Testis (tissue), 2 donors: ENCODE measurements around the gene XXYLT1.

Experiments used
- POLR2A ChIP-seq: fragments of 450-650 bp; IDR thresholded peaks from one replicate; pipeline ENCODE4 v1.6.1; 2017; ENCODE audit warnings: antibody characterized with exemption, mild to moderate bottlenecking, moderate library complexity
- TF ChIP-seq, protein P1 (sequence below), 3 experiments: fragments of 450-650 bp in 2 of 3; fragments of 200-600 bp in 1 of 3; sonication (generic) in 1 of 3; IDR thresholded peaks; one replicate each; pipeline ENCODE4 v1.5.1; 2016 to 2019; ENCODE audit warnings: antibody characterized with exemption in 3 of 3, mild to moderate bottlenecking in 2 of 3, moderate library complexity in 1 of 3

DNA sequence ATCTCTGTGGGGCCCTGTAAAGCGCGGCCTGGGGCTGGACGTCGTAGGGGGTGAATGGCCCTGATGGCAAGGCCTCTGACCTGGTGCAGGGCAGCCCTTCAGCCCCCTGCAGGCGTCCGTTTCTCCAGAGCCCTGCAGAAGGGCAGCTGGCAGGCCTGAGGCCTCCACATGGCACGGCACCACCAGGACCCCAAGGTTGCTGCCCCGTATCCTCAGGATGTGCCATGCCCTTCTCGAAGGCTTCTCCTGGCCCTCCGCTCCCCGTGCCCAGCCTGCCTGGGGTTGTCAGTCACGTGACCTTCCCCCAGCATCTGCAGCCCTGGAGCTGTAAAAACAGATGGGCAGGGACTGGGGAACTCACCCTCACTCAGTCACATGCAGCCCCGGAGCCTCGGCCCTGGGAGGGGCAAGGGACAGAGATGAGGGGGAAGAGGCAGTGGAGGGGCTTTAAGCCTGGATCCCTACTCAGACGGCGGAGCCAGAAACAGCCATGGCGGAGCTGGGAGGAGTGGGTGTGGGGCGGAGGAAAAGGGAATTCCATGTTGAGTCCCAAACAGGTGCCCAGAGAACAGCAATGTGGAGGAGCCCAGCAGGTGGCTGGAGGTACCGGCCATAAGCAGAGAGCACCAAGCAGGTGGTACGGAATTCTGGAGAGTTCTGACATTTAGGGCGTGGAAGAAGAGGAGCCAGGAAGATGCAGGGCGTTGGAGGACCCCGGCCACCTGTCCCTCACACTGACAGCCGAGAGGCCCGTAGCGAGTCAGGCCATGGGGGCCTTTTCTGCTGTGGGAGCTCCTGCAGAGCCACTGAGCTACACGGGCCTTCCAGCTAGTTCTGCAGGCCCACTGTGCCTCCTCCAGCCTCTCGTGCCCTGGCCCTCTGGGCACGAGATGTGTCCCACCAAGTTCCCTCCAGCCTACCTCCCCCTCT, 193.1 kb downstream of the XXYLT1 start:
- no peak for TF ChIP-seq POLR2A
- TF ChIP-seq, protein P1, sequence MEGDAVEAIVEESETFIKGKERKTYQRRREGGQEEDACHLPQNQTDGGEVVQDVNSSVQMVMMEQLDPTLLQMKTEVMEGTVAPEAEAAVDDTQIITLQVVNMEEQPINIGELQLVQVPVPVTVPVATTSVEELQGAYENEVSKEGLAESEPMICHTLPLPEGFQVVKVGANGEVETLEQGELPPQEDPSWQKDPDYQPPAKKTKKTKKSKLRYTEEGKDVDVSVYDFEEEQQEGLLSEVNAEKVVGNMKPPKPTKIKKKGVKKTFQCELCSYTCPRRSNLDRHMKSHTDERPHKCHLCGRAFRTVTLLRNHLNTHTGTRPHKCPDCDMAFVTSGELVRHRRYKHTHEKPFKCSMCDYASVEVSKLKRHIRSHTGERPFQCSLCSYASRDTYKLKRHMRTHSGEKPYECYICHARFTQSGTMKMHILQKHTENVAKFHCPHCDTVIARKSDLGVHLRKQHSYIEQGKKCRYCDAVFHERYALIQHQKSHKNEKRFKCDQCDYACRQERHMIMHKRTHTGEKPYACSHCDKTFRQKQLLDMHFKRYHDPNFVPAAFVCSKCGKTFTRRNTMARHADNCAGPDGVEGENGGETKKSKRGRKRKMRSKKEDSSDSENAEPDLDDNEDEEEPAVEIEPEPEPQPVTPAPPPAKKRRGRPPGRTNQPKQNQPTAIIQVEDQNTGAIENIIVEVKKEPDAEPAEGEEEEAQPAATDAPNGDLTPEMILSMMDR (IDR thresholded peaks at IDR 0.05) = no peak
